ENCODE measurements around the gene DEFB131A. TPM values are rescaled to one million over a fixed set of nuclear protein-coding genes. Genes with fewer than 3 reads are reported as not detected.
A peak's percentile ranks its signal among the peaks of the same experiment; 100 is the strongest.
"Not testable (repeated sequence)": the region's sequence is repeated elsewhere in the genome, so short reads cannot be mapped to it uniquely, and the experiment has no call there.

The DEFB131A gene
- total RNA-seq, 2 donors from 2014 or later, result not detected

DNA sequence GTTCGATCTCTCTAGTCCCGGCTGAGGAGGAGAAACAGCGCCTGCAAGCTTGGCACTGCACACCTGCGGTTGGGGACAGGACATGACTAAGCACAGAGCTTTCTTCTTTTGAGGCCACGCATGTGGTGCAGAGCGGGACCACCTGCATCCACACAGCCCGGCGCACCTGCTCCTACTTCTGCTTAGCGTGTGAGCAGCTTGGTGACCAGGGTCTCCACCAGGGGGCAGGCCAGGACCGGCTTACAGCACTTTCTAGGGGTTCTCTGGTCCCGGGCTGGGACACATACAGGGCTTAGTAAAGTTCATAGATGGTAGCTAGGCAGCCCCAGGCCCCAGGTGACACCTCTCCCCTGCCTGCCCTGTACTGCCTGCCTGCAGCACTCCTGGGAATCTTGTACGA, 51.2 kb downstream of the DEFB131A start:
- H3K27ac ChIP-seq (ENCODE audit: low read depth, low read length); H3K27ac Mint-ChIP-seq; H3K36me3 ChIP-seq (ENCODE audit: control insufficient read depth, insufficient read depth, low read length); H3K36me3 Mint-ChIP-seq (ENCODE audit: low read depth); H3K9ac ChIP-seq (ENCODE audit: extremely low read depth, low read length, poor library complexity, severe bottlenecking); H3K4me1 ChIP-seq (ENCODE audit: control insufficient read depth, insufficient read depth, low read length); H3K9me3 Mint-ChIP-seq; H3K4me3 Mint-ChIP-seq; H3K9me3 ChIP-seq (ENCODE audit: control insufficient read depth, low read length); H3K4me3 ChIP-seq (ENCODE audit: low read length); H3K4me1 Mint-ChIP-seq: not testable (repeated sequence)
- TF ChIP-seq CTCF (conservative IDR thresholded peaks at IDR 0.05), result peak; percentile 76
- DNase-seq, result peak; percentile 96
- 0 to 22% methylated on average over 1 to 11 of the region's 12 CpGs for WGBS, 2 experiments (ENCODE audit: insufficient coverage in 1 of 2, insufficient read length in 1 of 2)
- peaks cover 39% of the 10 kb centered on the region for H3K27me3 Mint-ChIP-seq (ENCODE audit: insufficient read depth)
- H3K27me3 ChIP-seq (ENCODE audit: control insufficient read depth, insufficient read depth, low read length, poor library complexity, severe bottlenecking), result peaks cover 13% of the 10 kb centered on the region

GRCh38 chr4:9497575-9498467, 53.6 kb downstream of the DEFB131A start:
- H3K27ac ChIP-seq (ENCODE audit: low read depth, low read length); H3K9me3 ChIP-seq (ENCODE audit: control insufficient read depth, low read length); H3K36me3 ChIP-seq (ENCODE audit: control insufficient read depth, insufficient read depth, low read length); H3K4me1 ChIP-seq (ENCODE audit: control insufficient read depth, insufficient read depth, low read length); H3K27ac Mint-ChIP-seq; H3K4me1 Mint-ChIP-seq; H3K36me3 Mint-ChIP-seq (ENCODE audit: low read depth); H3K9ac ChIP-seq (ENCODE audit: extremely low read depth, low read length, poor library complexity, severe bottlenecking); H3K9me3 Mint-ChIP-seq: not testable (repeated sequence)
- peak; percentile 60 for DNase-seq
- Histone ChIP-seq H3K4me3 (ENCODE audit: low read length) (peak overlapping the region; percentile 60), H3K27me3 (ENCODE audit: control insufficient read depth, insufficient read depth, low read length, poor library complexity, severe bottlenecking) (peaks cover 13% of the 10 kb centered on the region)
- H3K4me3 Mint-ChIP-seq, result peak overlapping the region; percentile 59
- WGBS, 2 experiments (ENCODE audit: insufficient coverage in 1 of 2, insufficient read length in 1 of 2), result 0 to 4% methylated on average over 2 to 84 of the region's 86 CpGs
- peaks cover 39% of the 10 kb centered on the region for H3K27me3 Mint-ChIP-seq (ENCODE audit: insufficient read depth)

- not testable (repeated sequence) for H3K4me1 ChIP-seq (ENCODE audit: control insufficient read depth, insufficient read depth, low read length); H3K36me3 Mint-ChIP-seq (ENCODE audit: low read depth); H3K36me3 ChIP-seq (ENCODE audit: control insufficient read depth, insufficient read depth, low read length); H3K9me3 Mint-ChIP-seq; H3K4me1 Mint-ChIP-seq; H3K9me3 ChIP-seq (ENCODE audit: control insufficient read depth, low read length); H3K27ac ChIP-seq (ENCODE audit: low read depth, low read length); H3K27ac Mint-ChIP-seq; H3K9ac ChIP-seq (ENCODE audit: extremely low read depth, low read length, poor library complexity, severe bottlenecking)
- DNase-seq, result peak; percentile 86
- peak overlapping the region; percentile 60 for H3K4me3 ChIP-seq (ENCODE audit: low read length)
- Mint-ChIP-seq H3K27me3 (ENCODE audit: insufficient read depth) (peaks cover 39% of the 10 kb centered on the region), H3K4me3 (peak overlapping the region; percentile 59)
- WGBS, 2 experiments (ENCODE audit: insufficient coverage in 1 of 2, insufficient read length in 1 of 2), result 0 to 29% methylated on average over 1 to 33 of the region's 33 CpGs
- H3K27me3 ChIP-seq (ENCODE audit: control insufficient read depth, insufficient read depth, low read length, poor library complexity, severe bottlenecking), result peaks cover 13% of the 10 kb centered on the region
Observed at GRCh38 chr4:9498468-9499040, 54.3 kb downstream of the DEFB131A start.

DNA sequence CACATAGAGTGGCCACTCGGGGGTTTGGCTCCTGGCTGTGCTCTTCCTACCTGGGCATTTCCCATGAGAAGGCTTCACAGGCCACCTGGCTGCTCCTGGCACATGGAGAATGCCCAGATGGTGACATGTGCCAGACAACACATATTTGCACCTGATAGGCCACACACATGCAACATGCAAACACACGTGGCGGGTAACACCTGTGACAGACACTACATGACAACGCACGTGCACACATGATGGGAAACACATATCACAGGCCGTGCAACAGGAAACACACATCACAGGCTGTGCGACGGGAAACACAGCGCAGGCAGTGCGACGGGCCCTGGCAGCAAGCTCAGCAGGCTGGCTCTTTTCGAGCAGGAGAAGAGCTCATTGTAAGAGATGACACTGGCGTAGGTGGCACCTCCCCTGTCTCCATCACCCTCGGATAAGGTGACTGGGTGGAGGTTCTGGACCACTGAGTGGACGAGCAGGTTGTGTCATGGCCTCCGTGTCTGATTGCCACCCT, 55.8 kb downstream of the DEFB131A start:
- H3K27ac ChIP-seq (ENCODE audit: low read depth, low read length); H3K4me3 ChIP-seq (ENCODE audit: low read length); H3K36me3 ChIP-seq (ENCODE audit: control insufficient read depth, insufficient read depth, low read length); H3K36me3 Mint-ChIP-seq (ENCODE audit: low read depth); DNase-seq; H3K27me3 ChIP-seq (ENCODE audit: control insufficient read depth, insufficient read depth, low read length, poor library complexity, severe bottlenecking); H3K9ac ChIP-seq (ENCODE audit: extremely low read depth, low read length, poor library complexity, severe bottlenecking); H3K9me3 ChIP-seq (ENCODE audit: control insufficient read depth, low read length); H3K4me1 Mint-ChIP-seq; H3K27ac Mint-ChIP-seq; H3K4me3 Mint-ChIP-seq; H3K9me3 Mint-ChIP-seq; H3K4me1 ChIP-seq (ENCODE audit: control insufficient read depth, insufficient read depth, low read length): not testable (repeated sequence)
- WGBS, 2 experiments (ENCODE audit: insufficient coverage in 1 of 2, insufficient read length in 1 of 2), result 86 to 93% methylated on average over 2 to 16 of the region's 16 CpGs
- H3K27me3 Mint-ChIP-seq (ENCODE audit: insufficient read depth), result peaks cover 35% of the 10 kb centered on the region

Other genes with a start within 250 kb of the DEFB131A start
- not detected for gene USP17L10, start 233.8 kb upstream of the DEFB131A start, total RNA-seq
- not detected for gene USP17L11, start 229.0 kb upstream of the DEFB131A start, total RNA-seq
- not detected for gene USP17L12, start 224.3 kb upstream of the DEFB131A start, total RNA-seq
- not detected for gene USP17L13, start 219.5 kb upstream of the DEFB131A start, total RNA-seq
- not detected for gene USP17L15, start 210.0 kb upstream of the DEFB131A start, total RNA-seq
- gene USP17L17, start 200.5 kb upstream of the DEFB131A start, total RNA-seq, result not detected
- gene USP17L18, start 195.8 kb upstream of the DEFB131A start, total RNA-seq, result not detected
- gene USP17L19, start 191.0 kb upstream of the DEFB131A start, total RNA-seq, result not detected
- not detected for gene USP17L20, start 186.3 kb upstream of the DEFB131A start, total RNA-seq
- gene USP17L21, start 181.5 kb upstream of the DEFB131A start, total RNA-seq, result not detected
- gene USP17L22, start 176.8 kb upstream of the DEFB131A start, total RNA-seq, result not detected
- not detected for gene USP17L24, start 119.2 kb upstream of the DEFB131A start, total RNA-seq
- not detected for gene USP17L25, start 114.5 kb upstream of the DEFB131A start, total RNA-seq
- gene USP17L26, start 109.8 kb upstream of the DEFB131A start, total RNA-seq, result not detected
- gene USP17L5, start 105.0 kb upstream of the DEFB131A start, total RNA-seq, result not detected
- gene USP17L27, start 100.3 kb upstream of the DEFB131A start, total RNA-seq, result not detected
- gene USP17L28, start 95.5 kb upstream of the DEFB131A start, total RNA-seq, result not detected
- not detected for gene USP17L29, start 90.8 kb upstream of the DEFB131A start, total RNA-seq
- gene USP17L30, start 81.3 kb upstream of the DEFB131A start, total RNA-seq, result not detected